GM19351 (cell line): ENCODE results near the gene ARHGAP8.
"Not testable (repeated sequence)": the region's sequence is repeated elsewhere in the genome, so short reads cannot be mapped to it uniquely, and the experiment has no call there.

Experiments used
- ATAC-seq: cut with Tn5 transposase; IDR thresholded peaks from one replicate; pipeline ENCODE4 v1.9.1; 2021; ENCODE audit warnings: mild to moderate bottlenecking, moderate library complexity; ENCODE audit not compliant: unreplicated experiment

Gene ARHGAP8

GRCh38 chr22:44738347-44738715, 14.0 kb upstream of the ARHGAP8 start:
- no peak for ATAC-seq

- ATAC-seq = no peak
Observed at GRCh38 chr22:44739024-44739423, 13.4 kb upstream of the ARHGAP8 start.

GRCh38 chr22:44739666-44740065, 12.7 kb upstream of the ARHGAP8 start:
- ATAC-seq = not testable (repeated sequence)

DNA sequence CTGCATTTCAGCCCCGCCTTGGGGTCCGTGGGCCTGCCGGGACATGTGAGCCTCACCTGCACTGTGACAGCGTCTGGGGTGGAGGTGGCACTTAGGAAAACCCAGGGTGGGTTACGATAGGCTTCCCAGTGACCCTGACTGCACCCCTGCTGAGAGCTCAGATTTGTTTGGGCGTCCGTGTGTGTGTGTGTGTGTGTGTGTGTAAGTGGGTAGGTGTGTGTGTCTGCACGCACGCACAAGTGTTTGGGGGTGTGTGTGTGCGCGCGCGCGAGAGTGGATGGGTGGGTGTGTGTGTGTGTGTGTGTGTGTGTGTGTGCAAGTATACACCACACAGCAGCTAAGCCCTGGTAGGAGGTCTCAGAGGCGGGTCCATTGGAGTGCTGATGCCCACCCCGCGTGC, 12.1 kb upstream of the ARHGAP8 start:
- ATAC-seq = no peak

- no peak for ATAC-seq
Observed at GRCh38 chr22:44741929-44742328, 10.4 kb upstream of the ARHGAP8 start.

- no peak for ATAC-seq
Observed at GRCh38 chr22:44743247-44743646, 9.1 kb upstream of the ARHGAP8 start.

DNA sequence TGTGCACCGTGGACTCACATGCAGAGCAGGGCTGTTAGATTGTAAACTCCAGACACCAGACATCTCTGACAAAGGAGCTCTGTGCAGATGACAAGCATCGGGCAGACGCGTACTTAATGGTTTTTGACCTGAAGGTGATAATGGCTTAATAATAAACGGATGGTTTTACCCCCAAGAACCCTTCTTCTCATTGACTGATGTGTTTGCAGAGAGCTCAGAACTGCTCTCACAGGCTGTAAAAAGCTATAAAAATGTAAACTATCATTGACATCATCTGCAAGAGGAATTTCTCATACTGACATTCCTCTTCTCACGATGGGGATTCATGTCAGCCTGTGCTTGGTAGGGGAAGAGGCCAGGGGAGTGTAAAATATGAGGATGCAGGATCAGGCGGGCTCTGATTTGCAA, 8.6 kb upstream of the ARHGAP8 start:
- ATAC-seq = no peak

- ATAC-seq = no peak
Observed at GRCh38 chr22:44745853-44746789, 6.3 kb upstream of the ARHGAP8 start.

DNA sequence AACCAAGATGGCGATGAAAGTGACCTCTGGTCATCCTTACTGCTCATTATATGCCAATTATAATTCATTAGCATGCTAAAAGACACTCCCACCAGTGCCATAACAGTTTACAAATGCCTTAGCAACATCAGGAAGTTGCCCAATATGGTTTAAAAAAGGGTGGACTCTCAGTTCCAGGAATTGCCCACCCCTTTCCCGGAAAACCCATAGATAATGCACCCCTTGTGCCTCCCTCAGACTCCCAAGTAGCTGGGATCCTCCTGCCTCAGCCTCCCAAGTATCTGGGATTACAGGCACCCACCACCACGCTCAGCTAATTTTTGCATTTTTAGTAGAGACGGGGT, 4.6 kb upstream of the ARHGAP8 start:
- ATAC-seq = not testable (repeated sequence)

GRCh38 chr22:44748524-44748923, 3.9 kb upstream of the ARHGAP8 start:
- ATAC-seq = no peak

DNA sequence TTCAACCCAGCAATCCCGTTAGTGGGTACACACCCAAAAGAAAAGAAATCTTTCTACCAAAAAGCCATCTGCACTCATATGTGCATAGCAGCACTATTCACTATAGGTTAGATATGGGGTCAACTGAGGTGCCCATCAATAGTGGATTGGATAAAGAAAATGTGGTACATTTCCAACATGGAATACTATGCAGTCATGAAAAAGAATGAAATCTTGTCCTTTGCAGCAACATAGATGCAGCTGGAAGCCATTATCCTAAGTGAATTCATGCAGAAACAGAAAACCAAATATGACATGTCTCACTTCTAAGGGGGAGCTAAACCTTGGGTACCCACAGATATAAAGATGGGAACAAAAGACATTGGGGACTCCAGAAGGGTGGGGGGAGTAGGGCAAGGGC, 1.9 kb upstream of the ARHGAP8 start:
- no peak for ATAC-seq

DNA sequence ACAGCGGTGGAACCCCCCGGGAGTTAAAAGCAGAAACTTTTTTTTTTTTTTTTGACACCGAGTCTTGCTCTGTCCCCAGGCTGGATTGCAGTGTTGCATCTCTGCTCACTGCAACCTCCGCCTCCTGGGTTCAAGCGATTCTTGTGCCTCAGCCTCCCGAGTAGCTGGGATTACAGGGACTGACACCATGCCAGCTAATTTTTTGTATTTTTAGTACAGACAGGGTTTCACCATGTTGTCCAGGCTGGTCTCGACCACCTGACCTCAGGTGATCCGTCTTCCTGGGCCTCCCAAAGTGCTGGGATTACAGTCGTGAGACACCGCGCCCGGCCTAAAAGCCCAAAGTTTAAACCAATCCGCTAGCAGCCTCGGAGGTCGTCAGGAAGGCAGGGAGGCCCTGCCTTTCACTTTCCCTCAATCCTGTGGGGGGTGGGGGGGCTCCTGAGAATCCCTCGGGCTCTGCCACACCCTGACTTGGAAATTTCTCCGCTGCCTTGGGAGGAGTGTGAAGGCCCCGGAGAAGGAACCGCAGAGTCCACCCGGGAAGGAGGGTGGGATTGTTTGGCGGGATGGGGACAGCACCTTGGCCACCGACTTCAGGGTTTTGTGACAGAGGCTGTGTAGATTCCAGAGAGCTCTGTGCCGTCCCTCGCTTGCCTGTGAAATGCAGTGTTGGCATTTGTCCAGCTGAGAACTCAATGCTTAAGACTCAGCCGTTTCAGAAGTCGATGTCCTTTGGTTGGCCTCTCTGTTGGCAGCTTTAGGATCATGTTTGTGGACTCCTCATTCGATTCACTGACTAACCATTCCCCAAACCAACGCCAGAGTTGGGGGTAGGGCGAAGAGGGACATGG, 1.0 kb downstream of the ARHGAP8 start:
- no peak for ATAC-seq

GRCh38 chr22:44754998-44755397, 2.6 kb downstream of the ARHGAP8 start:
- no peak for ATAC-seq

DNA sequence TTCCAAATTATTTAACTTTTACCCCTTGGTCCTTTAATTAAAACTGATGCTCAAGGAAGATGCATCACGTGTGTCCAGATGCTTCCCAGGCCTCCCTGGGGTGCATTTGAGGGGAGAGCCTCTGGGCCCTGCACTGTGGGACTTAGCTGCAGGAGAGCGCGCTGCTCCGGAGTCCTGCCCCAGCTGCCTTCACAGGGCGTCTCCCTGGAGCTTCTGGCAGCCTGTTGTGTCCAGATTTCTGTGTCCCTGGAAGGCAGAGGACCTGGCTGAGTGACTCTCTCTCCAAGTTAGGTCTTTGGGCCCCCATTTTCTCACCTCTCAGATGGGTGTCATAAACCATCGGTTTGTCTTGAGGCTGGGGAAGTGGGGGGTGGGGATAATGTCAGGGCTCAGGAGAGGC, 3.0 kb downstream of the ARHGAP8 start:
- no peak for ATAC-seq

DNA sequence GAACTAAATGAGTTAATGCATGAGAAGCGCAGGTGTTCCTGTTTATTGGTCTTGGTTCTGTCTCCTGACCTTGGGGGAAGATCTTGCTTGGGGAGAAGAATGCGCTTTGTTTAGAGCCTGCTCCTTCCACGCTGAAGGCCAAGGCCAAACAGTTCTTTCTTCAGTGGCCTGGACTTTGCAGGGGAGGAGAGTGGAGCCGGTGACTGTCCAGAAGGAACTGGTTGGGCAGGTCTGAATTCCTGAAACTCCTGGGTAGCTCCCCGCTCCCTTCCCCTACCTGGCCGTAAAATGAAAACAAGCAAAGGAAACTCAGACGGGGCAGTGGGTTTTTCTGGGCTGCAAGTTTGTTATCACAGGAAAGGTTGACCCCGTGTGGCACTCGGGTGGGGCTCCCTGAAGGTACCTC, 3.6 kb downstream of the ARHGAP8 start:
- ATAC-seq = no peak

DNA sequence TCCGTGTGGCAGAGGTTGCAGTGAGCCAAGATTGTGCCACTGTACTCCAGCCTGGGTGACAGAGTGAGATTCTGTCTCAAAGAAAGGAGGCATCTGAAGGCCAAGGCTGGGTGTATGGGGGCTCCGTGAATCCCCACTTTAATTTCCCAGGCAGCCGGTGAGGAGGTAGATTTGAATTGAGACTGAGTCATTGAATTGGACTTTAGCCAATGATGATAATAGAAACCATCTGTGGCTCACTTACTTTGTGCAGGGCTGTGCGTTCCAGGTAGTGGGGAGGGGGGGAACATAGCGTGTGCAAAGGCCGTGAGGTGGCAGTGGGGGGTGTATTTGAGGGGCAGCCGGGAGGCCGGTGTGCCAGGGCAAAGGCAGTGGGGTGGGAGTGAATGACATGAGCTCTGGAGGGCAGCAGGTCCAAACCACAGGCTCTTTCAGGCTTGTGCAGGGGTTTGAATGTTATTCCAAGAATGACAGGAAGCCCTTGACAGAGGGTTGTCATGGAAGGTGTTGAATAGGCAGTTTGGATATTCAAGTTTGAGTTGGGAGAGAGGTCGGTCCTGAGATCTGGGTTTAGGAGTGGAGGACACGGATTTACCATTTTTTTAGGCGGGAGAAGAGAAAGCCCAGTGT, 6.1 kb downstream of the ARHGAP8 start:
- no peak for ATAC-seq

GRCh38 chr22:44759001-44759400, 6.6 kb downstream of the ARHGAP8 start:
- no peak for ATAC-seq

GRCh38 chr22:44759430-44760310, 7.3 kb downstream of the ARHGAP8 start:
- ATAC-seq = no peak

GRCh38 chr22:44760476-44760875, 8.1 kb downstream of the ARHGAP8 start:
- ATAC-seq = no peak

DNA sequence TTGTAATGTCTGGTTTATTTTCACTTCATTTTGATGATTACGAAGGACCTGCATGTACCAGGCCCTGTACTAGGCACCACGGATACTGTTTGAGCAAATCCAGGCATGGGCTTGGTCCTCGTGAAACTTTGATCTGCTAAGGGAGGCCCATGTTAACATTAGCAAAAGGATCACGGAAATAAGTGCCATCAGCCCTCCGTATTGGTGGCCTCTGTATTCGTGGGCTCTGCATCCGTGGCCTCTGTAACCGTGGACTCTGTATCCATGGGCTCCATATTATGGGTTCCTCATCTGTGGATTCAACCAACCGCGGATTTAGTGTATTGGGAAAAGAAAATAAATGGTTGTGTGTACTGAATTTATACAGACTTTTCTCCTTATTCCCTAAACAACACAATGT, 8.7 kb downstream of the ARHGAP8 start:
- ATAC-seq = no peak

GRCh38 chr22:44764373-44764772, 12.0 kb downstream of the ARHGAP8 start:
- ATAC-seq = no peak
